Stomach smooth muscle (tissue), 2 donors: ENCODE measurements around the gene NUDT19.

Source experiments
- H3K27ac ChIP-seq: one replicate; pipeline ENCODE4 v1.7.0; 2013; ENCODE audit warnings: mild to moderate bottlenecking, low read length, inconsistent platforms
- H3K27me3 ChIP-seq, 2 donors: one replicate each; pipeline ENCODE4 v1.7.0; 2013; ENCODE audit warnings: low read length in 2 of 2; ENCODE audit not compliant: insufficient read depth in 2 of 2, control insufficient read depth in 1 of 2
- H3K36me3 ChIP-seq, 2 donors: one replicate each; pipeline ENCODE4 v1.7.0; 2013; ENCODE audit warnings: low read length in 2 of 2; ENCODE audit not compliant: control insufficient read depth in 2 of 2, insufficient read depth in 2 of 2
- H3K4me1 ChIP-seq: one replicate; pipeline ENCODE4 v1.7.0; 2013; ENCODE audit warnings: low read length; ENCODE audit not compliant: control insufficient read depth, insufficient read depth
- H3K4me3 ChIP-seq, 2 donors: one replicate each; pipeline ENCODE4 v1.7.0; 2013; ENCODE audit warnings: low read length in 2 of 2
- H3K9ac ChIP-seq, 2 donors: one replicate each; pipeline ENCODE4 v1.7.0; 2013; ENCODE audit warnings: low read length in 2 of 2, mild to moderate bottlenecking in 1 of 2
- H3K9me3 ChIP-seq, 2 donors: one replicate each; pipeline ENCODE4 v1.7.0; 2013; ENCODE audit warnings: low read length in 2 of 2; ENCODE audit not compliant: control insufficient read depth in 2 of 2
- donor health status: healthy.
- donor health status: Pancreatic carcinoma.

The NUDT19 gene

DNA sequence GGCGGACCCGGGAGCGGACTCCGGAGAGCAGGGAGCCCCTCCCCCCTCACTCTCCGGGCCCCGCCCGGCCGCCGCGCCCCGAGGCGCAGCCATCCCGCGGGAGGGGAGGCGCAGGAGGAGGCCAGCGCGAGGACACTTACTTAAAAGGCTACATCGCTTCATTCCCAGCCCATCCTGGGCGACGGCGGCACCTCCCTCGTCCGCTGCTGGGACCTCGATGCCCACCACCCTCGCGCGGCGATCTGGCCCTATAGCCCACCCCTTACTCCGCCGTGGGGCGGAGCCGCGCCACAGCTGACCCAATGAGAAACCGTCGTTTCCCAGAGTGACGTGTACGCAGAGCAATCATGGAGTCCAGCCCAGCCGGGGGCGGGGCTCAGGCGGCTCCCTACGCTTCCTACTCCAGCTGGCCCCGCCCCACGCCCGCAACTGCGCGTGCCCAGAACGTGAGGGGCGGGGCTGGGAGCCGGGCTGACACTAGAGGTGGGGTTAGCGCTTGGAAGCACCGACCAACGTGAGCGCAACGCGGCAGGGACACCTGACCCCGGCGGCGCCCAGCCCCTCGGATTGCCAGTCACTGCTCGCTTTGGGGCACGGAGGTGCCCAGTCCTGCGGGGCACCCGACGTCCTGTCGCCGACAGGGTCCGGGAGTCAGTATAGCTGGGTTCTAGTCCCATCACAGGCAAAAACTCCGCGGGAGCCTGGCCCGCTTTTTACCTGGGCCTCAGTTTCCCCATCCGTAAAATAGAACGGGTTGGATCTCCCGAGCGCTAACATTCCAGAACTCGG lies 16.5 kb upstream of the NUDT19 start, which contains the start of gene ANKRD27:
Gene ANKRD27, minus strand, starts transcription at position 250 of the 789 bp plus-strand sequence. CDS start 16,165 bp downstream, outside the sequence.
- H3K4me1 ChIP-seq = peaks cover 33% of the 10 kb centered on the region

GRCh38 chr19:32675720-32676185 lies 15.9 kb upstream of the NUDT19 start, which contains the start of gene RGS9BP:
RGS9BP (plus strand) TSS chr19:32675848; CDS start chr19:32676264, 416 bp downstream.
- peaks cover 8 to 15% of the 10 kb centered on the region in 2 donors for H3K27me3 ChIP-seq
- peaks cover 33% of the 10 kb centered on the region for H3K4me1 ChIP-seq
- H3K4me3 ChIP-seq = peak within 1 kb of the TSS; percentile 88
- H3K27ac ChIP-seq = peak within 1 kb of the TSS; percentile 53
- H3K36me3 ChIP-seq = no peaks in the 10 kb centered on the region
- no peaks in the 10 kb centered on the region for H3K9me3 ChIP-seq
- peak within 1 kb of the TSS; percentile 66 to 74 for H3K9ac ChIP-seq

More for the DNA sequence above, 16.5 kb upstream of the NUDT19 start, which contains the start of gene ANKRD27:
- Histone ChIP-seq H3K9me3 (no peaks in the 10 kb centered on the region), H3K36me3 (no peaks in the 10 kb centered on the region), H3K9ac (peak within 1 kb of the TSS; percentile 66 to 74), H3K27me3 (peaks cover 8 to 15% of the 10 kb centered on the region in 2 donors), H3K4me3 (peak within 1 kb of the TSS; percentile 88), H3K27ac (peak within 1 kb of the TSS; percentile 53)

DNA sequence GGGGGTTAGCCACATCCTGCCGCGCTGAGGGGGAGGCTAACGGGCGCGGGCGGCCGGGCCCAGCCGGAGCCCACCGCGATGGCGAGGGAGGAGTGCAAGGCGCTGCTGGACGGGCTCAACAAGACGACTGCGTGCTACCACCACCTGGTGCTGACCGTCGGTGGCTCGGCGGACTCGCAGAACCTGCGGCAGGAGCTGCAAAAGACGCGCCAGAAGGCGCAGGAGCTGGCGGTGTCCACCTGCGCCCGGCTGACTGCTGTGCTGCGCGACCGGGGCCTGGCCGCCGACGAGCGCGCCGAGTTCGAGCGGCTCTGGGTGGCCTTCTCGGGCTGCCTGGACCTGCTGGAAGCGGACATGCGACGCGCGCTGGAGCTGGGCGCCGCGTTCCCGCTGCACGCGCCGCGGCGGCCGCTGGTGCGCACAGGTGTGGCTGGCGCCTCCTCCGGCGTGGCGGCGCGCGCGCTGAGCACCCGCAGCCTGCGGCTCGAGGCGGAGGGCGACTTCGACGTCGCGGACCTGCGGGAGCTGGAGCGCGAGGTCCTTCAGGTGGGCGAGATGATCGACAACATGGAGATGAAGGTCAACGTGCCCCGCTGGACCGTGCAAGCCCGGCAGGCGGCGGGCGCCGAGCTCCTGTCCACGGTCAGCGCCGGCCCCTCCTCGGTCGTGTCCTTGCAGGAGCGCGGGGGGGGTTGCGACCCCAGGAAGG lies 15.3 kb upstream of the NUDT19 start:
- Histone ChIP-seq H3K9me3 (no peaks in the 10 kb centered on the region), H3K4me3 (peak overlapping the region; percentile 88), H3K27ac (no peak overlapping the region), H3K27me3 (peaks cover 8 to 15% of the 10 kb centered on the region in 2 donors), H3K9ac (no peak overlapping the region), H3K36me3 (no peaks in the 10 kb centered on the region), H3K4me1 (peaks cover 33% of the 10 kb centered on the region)

GRCh38 chr19:32676895-32677359 lies 14.7 kb upstream of the NUDT19 start:
- Histone ChIP-seq H3K9me3 (no peaks in the 10 kb centered on the region), H3K4me3 (peak overlapping the region in 1 of 2 donors; percentile 88), H3K9ac (no peak overlapping the region), H3K36me3 (no peaks in the 10 kb centered on the region), H3K4me1 (peaks cover 31% of the 10 kb centered on the region), H3K27ac (no peak overlapping the region), H3K27me3 (peaks cover 8 to 15% of the 10 kb centered on the region in 2 donors)

GRCh38 chr19:32677657-32678056 lies 14.0 kb upstream of the NUDT19 start:
- peaks cover 8 to 15% of the 10 kb centered on the region in 2 donors for H3K27me3 ChIP-seq

GRCh38 chr19:32680986-32681385 lies 10.6 kb upstream of the NUDT19 start:
- no peaks in the 10 kb centered on the region for H3K36me3 ChIP-seq
- no peak overlapping the region for H3K27ac ChIP-seq
- H3K4me1 ChIP-seq = peaks cover 8% of the 10 kb centered on the region
- H3K9me3 ChIP-seq = no peaks in the 10 kb centered on the region
- no peak overlapping the region for H3K9ac ChIP-seq
- H3K27me3 ChIP-seq = peaks cover 8 to 12% of the 10 kb centered on the region in 2 donors
- no peak overlapping the region for H3K4me3 ChIP-seq

More at GRCh38 chr19:32677657-32678056, 14.0 kb upstream of the NUDT19 start:
- H3K36me3 ChIP-seq = no peaks in the 10 kb centered on the region
- no peaks in the 10 kb centered on the region for H3K9me3 ChIP-seq
- peaks cover 31% of the 10 kb centered on the region for H3K4me1 ChIP-seq
- no peak overlapping the region for H3K27ac ChIP-seq
- no peak overlapping the region for H3K4me3 ChIP-seq
- H3K9ac ChIP-seq = no peak overlapping the region

- H3K4me1 ChIP-seq = no peaks in the 10 kb centered on the region
- H3K27ac ChIP-seq = no peak overlapping the region
- peaks cover 0 to 3% of the 10 kb centered on the region in 2 donors for H3K27me3 ChIP-seq
- H3K9ac ChIP-seq = no peak overlapping the region
- H3K36me3 ChIP-seq = no peaks in the 10 kb centered on the region
- no peaks in the 10 kb centered on the region for H3K9me3 ChIP-seq
- no peak overlapping the region for H3K4me3 ChIP-seq
These were observed 9.3 kb upstream of the NUDT19 start for GRCh38 chr19:32682317-32682716.

- no peaks in the 10 kb centered on the region for H3K36me3 ChIP-seq
- no peak overlapping the region for H3K9ac ChIP-seq
- H3K4me3 ChIP-seq = no peak overlapping the region
- H3K4me1 ChIP-seq = peaks cover 6% of the 10 kb centered on the region
- H3K27me3 ChIP-seq = no peaks in the 10 kb centered on the region
- H3K27ac ChIP-seq = no peak overlapping the region
- H3K9me3 ChIP-seq = no peaks in the 10 kb centered on the region
These were observed 4.7 kb upstream of the NUDT19 start for GRCh38 chr19:32686847-32687475.

GRCh38 chr19:32687681-32688080 lies 3.9 kb upstream of the NUDT19 start:
- H3K9ac ChIP-seq = no peak overlapping the region
- H3K36me3 ChIP-seq = no peaks in the 10 kb centered on the region
- H3K27ac ChIP-seq = no peak overlapping the region
- H3K4me3 ChIP-seq = no peak overlapping the region
- no peaks in the 10 kb centered on the region for H3K27me3 ChIP-seq
- H3K9me3 ChIP-seq = no peaks in the 10 kb centered on the region
- peaks cover 9% of the 10 kb centered on the region for H3K4me1 ChIP-seq

DNA sequence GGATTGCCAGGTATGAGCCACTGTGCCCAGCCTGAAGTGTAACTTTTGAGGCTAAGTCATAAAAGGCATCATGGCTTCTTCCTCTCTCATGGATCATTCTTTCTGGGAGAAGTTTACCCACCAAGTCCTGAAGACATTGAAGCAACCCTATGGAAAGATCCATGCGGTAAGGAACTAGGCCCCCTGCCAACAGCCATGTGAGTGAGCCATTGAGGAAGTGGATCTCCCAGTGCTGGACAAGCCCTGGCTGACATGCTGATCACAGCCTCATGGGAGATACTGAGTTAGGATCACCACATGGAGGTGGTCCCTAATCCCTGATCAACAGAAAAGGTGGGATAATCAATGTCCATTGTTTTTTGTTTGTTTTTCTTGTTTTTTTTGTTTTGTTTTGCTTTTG lies 3.3 kb upstream of the NUDT19 start:
- Histone ChIP-seq H3K9me3 (no peaks in the 10 kb centered on the region), H3K4me3 (no peak overlapping the region), H3K9ac (no peak overlapping the region), H3K27ac (no peak overlapping the region), H3K36me3 (no peaks in the 10 kb centered on the region), H3K4me1 (peaks cover 15% of the 10 kb centered on the region), H3K27me3 (no peaks in the 10 kb centered on the region)
